ENCODE results near the gene PRSS22.

- TF ChIP-seq CTCF (conservative IDR thresholded peaks at IDR 0.05; ENCODE audit: low read depth, low read length) = peak; percentile 78
- TF ChIP-seq EZH2 (IDR thresholded peaks at IDR 0.05; ENCODE audit: low read length, unreplicated experiment) = no peak
Observed at GRCh38 chr16:2874912-2875362, 17.0 kb upstream of the PRSS22 start.
